ENCODE results near the gene UCP2. TPM values are rescaled to one million over a fixed set of nuclear protein-coding genes. Genes with fewer than 3 reads are reported as not detected.

The UCP2 gene
- total RNA-seq, 1 experiment from 2014 or later = 54.0 TPM

GRCh38 chr11:73990730-73991129 lies 8.1 kb upstream of the UCP2 start:
- no peaks in the 10 kb centered on the region for H3K36me3 Mint-ChIP-seq
- ChIA-PET POLR2A (no interaction called here), CTCF (no interaction called here)
- H3K9me3 Mint-ChIP-seq = no peaks in the 10 kb centered on the region
- no peaks in the 10 kb centered on the region for H3K27me3 Mint-ChIP-seq (ENCODE audit: low read depth)
- H3K4me3 Mint-ChIP-seq = no peak overlapping the region
- peaks cover 11% of the 10 kb centered on the region for H3K4me1 Mint-ChIP-seq
- TF ChIP-seq ZNF138 (CRISPR knock-in tag; conservative IDR thresholded peaks at IDR 0.05) (no peak), PREB (CRISPR knock-in tag; IDR thresholded peaks at IDR 0.05; ENCODE audit: borderline replicate concordance) (no peak)
- no peak for ATAC-seq
- H3K27ac Mint-ChIP-seq = no peak overlapping the region
- no peak for DNase-seq (ENCODE audit: low spot score)

GRCh38 chr11:73989156-73989555 lies 6.5 kb upstream of the UCP2 start:
- Mint-ChIP-seq H3K9me3 (no peaks in the 10 kb centered on the region), H3K36me3 (no peaks in the 10 kb centered on the region), H3K4me3 (no peak overlapping the region), H3K27me3 (ENCODE audit: low read depth) (peaks cover under 1% of the 10 kb centered on the region; the same call in 1 of the 2 replicates), H3K4me1 (peaks cover 11% of the 10 kb centered on the region), H3K27ac (no peak overlapping the region)
- CTCF ChIA-PET = no interaction called here
- no peak for TF ChIP-seq ZNF317 (CRISPR knock-in tag; IDR thresholded peaks at IDR 0.05; ENCODE audit: borderline replicate concordance, low read depth)
- TF ChIP-seq CTCF (IDR thresholded peaks at IDR 0.05) = 0 out of 2 replicates have a peak, but pooled peaks have one; percentile 16
- DNase-seq (ENCODE audit: low spot score) = no peak
- no peak; the same call in 1 of the 2 replicates for ATAC-seq
- POLR2A ChIA-PET = no interaction called here

- ATAC-seq (no peak), DNase-seq (ENCODE audit: low spot score) (no peak)
- Mint-ChIP-seq H3K4me3 (no peak overlapping the region), H3K36me3 (no peaks in the 10 kb centered on the region), H3K27ac (no peak overlapping the region), H3K9me3 (no peaks in the 10 kb centered on the region), H3K27me3 (ENCODE audit: low read depth) (peaks cover 6% of the 10 kb centered on the region), H3K4me1 (peaks cover 19% of the 10 kb centered on the region)
- ChIA-PET CTCF (no interaction called here), POLR2A (no interaction called here)
- TF ChIP-seq ZNF232 (CRISPR knock-in tag; IDR thresholded peaks at IDR 0.05) = no peak
- TF ChIP-seq ZNF425 (CRISPR knock-in tag; conservative IDR thresholded peaks at IDR 0.05) = no peak
- TF ChIP-seq ZBTB43 (CRISPR knock-in tag; IDR thresholded peaks at IDR 0.05) = no peak
- TF ChIP-seq SMAD3 (CRISPR knock-in tag; IDR thresholded peaks at IDR 0.05; ENCODE audit: borderline replicate concordance) = no peak
- TF ChIP-seq JUN (CRISPR knock-in tag; IDR thresholded peaks at IDR 0.05) = no peak
- TF ChIP-seq FOXJ3 (CRISPR knock-in tag; IDR thresholded peaks at IDR 0.05; ENCODE audit: borderline replicate concordance) = no peak
- no peak for TF ChIP-seq ZNF512 (CRISPR knock-in tag; IDR thresholded peaks at IDR 0.05; ENCODE audit: borderline replicate concordance)
- no peak for TF ChIP-seq PRDM15 (CRISPR knock-in tag; IDR thresholded peaks at IDR 0.05)
- no peak for TF ChIP-seq SP1 (CRISPR knock-in tag; conservative IDR thresholded peaks at IDR 0.05)
- no peak for TF ChIP-seq GABPB1 (CRISPR knock-in tag; IDR thresholded peaks at IDR 0.05)
- no peak for TF ChIP-seq ZNF263 (CRISPR knock-in tag; IDR thresholded peaks at IDR 0.05; ENCODE audit: low read depth)
- no peak for TF ChIP-seq IRF2 (CRISPR knock-in tag; IDR thresholded peaks at IDR 0.05; ENCODE audit: borderline replicate concordance, low read depth)
- TF ChIP-seq PRRX2 (CRISPR knock-in tag; IDR thresholded peaks at IDR 0.05) = no peak
- TF ChIP-seq ELF4 (CRISPR knock-in tag; IDR thresholded peaks at IDR 0.05; ENCODE audit: low read depth) = no peak
- TF ChIP-seq CREB1 (CRISPR knock-in tag; IDR thresholded peaks at IDR 0.05) = no peak
- TF ChIP-seq TCF7 (CRISPR knock-in tag; IDR thresholded peaks at IDR 0.05; ENCODE audit: low read depth) = no peak
- TF ChIP-seq EMX1 (CRISPR knock-in tag; IDR thresholded peaks at IDR 0.05) = no peak
- no peak for TF ChIP-seq NR3C1 (CRISPR knock-in tag; conservative IDR thresholded peaks at IDR 0.05; ENCODE audit: low read depth)
These were observed 5.6 kb upstream of the UCP2 start for GRCh38 chr11:73988227-73988626.

All from WTC11 (cell line).